ENCODE measurements around the gene PEDS1. TPM values are rescaled to one million over a fixed set of nuclear protein-coding genes. Genes with fewer than 3 reads are reported as not detected.

Gene PEDS1
- total RNA-seq, 1 experiment from 2014 or later: 35.6 TPM

- TF ChIP-seq CDX4 (CRISPR knock-in tag; IDR thresholded peaks at IDR 0.05; ENCODE audit: borderline replicate concordance) (no peak), ATF3 (CRISPR knock-in tag; conservative IDR thresholded peaks at IDR 0.05) (no peak), PREB (CRISPR knock-in tag; IDR thresholded peaks at IDR 0.05; ENCODE audit: borderline replicate concordance) (no peak), ATF1 (CRISPR knock-in tag; IDR thresholded peaks at IDR 0.05) (no peak), ARID4B (CRISPR knock-in tag; IDR thresholded peaks at IDR 0.05; ENCODE audit: borderline replicate concordance) (no peak), KAT7 (CRISPR knock-in tag; IDR thresholded peaks at IDR 0.05; ENCODE audit: borderline replicate concordance) (no peak), MAX (CRISPR knock-in tag; IDR thresholded peaks at IDR 0.05) (no peak)
Measured at GRCh38 chr20:50107796-50108331, 45.7 kb downstream of the PEDS1 start (continued).

GRCh38 chr20:50107086-50107660 lies 46.4 kb downstream of the PEDS1 start:
- peak overlapping the region; percentile 58 for H3K27ac Mint-ChIP-seq
- CTCF ChIA-PET: interaction anchor here (0.6 to 2.1 kb wide), 8 partner anchors 9 to 657 kb away, joined by 3 to 11 read pairs (median 4); no protein-coding TSS in a partner anchor
- no peak for ATAC-seq
- H3K4me1 Mint-ChIP-seq: peaks cover 66% of the 10 kb centered on the region
- POLR2A ChIA-PET: interaction anchor here (1.2 kb wide), 1 partner anchor 9 kb away, joined by 4 read pairs; no protein-coding TSS in a partner anchor
- no peaks in the 10 kb centered on the region for H3K27me3 Mint-ChIP-seq (ENCODE audit: low read depth)
- no peak overlapping the region for H3K4me3 Mint-ChIP-seq
- no peak for DNase-seq (ENCODE audit: low spot score)
- no peaks in the 10 kb centered on the region for H3K9me3 Mint-ChIP-seq
- no peaks in the 10 kb centered on the region for H3K36me3 Mint-ChIP-seq
- TF ChIP-seq ATF1 (CRISPR knock-in tag; IDR thresholded peaks at IDR 0.05): no peak
- no peak for TF ChIP-seq ZNF532 (CRISPR knock-in tag; IDR thresholded peaks at IDR 0.05; ENCODE audit: borderline replicate concordance)
- TF ChIP-seq USF2 (CRISPR knock-in tag; IDR thresholded peaks at IDR 0.05): no peak
- no peak for TF ChIP-seq ARID4B (CRISPR knock-in tag; IDR thresholded peaks at IDR 0.05; ENCODE audit: borderline replicate concordance)
- no peak for TF ChIP-seq NFYB (CRISPR knock-in tag; conservative IDR thresholded peaks at IDR 0.05; ENCODE audit: low read depth)
- no peak for TF ChIP-seq AR (CRISPR knock-in tag; IDR thresholded peaks at IDR 0.05)
